K562 (cell line): ENCODE measurements around the gene CUTC. TPM values are rescaled to one million over a fixed set of nuclear protein-coding genes. Genes with fewer than 3 reads are reported as not detected.
A peak's percentile ranks its signal among the peaks of the same experiment; 100 is the strongest.

Experiments used
- ATAC-seq: fragments of 200-7000 bp; cut with Tn5 transposase; 3 replicates; pipeline ENCODE4 v1.9.1; 2020; ENCODE audit warnings: moderate library complexity
- BruUV-seq: library from RNA; stranded (reverse); fragments of 400-500 nt; replicated peaks from 2 replicates; lab custom pipeline; 2021; lab: Mats Ljungman, UMichigan
- CTCF ChIA-PET: fragments of 300-600 bp; formaldehyde crosslinking; extraction: SDS; loops from one replicate; lab custom pipeline; 2021; ENCODE audit warnings: low intra/inter-chr PET ratio; lab: Yijun Ruan, JAX
- POLR2A ChIA-PET: fragments of 300-600, 350-650 bp; sonication (Branson Sonifier 250); formaldehyde crosslinking; extraction: SDS; loops from one replicate; lab custom pipeline; 2021; ENCODE audit warnings: antibody characterized with exemption, inconsistent platforms; lab: Yijun Ruan, JAX
- DNase-seq, 4 experiments: peaks; one replicate each; pipeline versions ENCODE4 v3.0.0 to v3.0.0-alpha.2; 2011 to 2018; ENCODE audit warnings: low spot score in 3 of 4, mixed read lengths in 3 of 4; ENCODE audit errors: extremely low read depth in 1 of 4
- FAIRE-seq: peaks from 2 replicates; lab custom pipeline; 2011; peaks lifted over from hg19 to GRCh38; lab: Jason Lieb, UNC
- H2AFZ ChIP-seq: 2 replicates; pipeline ENCODE4 v1.6.0; 2011; ENCODE audit warnings: low read depth, low read length, control low read depth, inconsistent platforms
- H3K27ac ChIP-seq: fragments of 200-600 bp; 3 replicates; pipeline ENCODE4 v1.8.0; 2011; ENCODE audit warnings: low read depth, mild to moderate bottlenecking, control low read depth, inconsistent platforms, low read length, moderate library complexity, mixed read lengths; ENCODE audit errors: extremely low read depth
- H3K27me3 ChIP-seq, 2 experiments: fragments of 300-600 bp in 1 of 2; 2 replicates in 1 of 2; 3 replicates in 1 of 2; pipeline versions ENCODE4 v1.6.0 to v1.8.0; 2011; ENCODE audit warnings: inconsistent platforms in 2 of 2, low read length in 2 of 2, mild to moderate bottlenecking in 1 of 2, mixed read lengths in 1 of 2, moderate library complexity in 1 of 2; ENCODE audit not compliant: control insufficient read depth in 2 of 2, insufficient read depth in 2 of 2
- H3K36me3 ChIP-seq: fragments of 300-600 bp; 3 replicates; pipeline ENCODE4 v1.8.0; 2011; ENCODE audit warnings: mild to moderate bottlenecking, low read length, inconsistent platforms; ENCODE audit not compliant: control insufficient read depth, insufficient read depth
- H3K4me1 ChIP-seq, 2 experiments: fragments of 200-600 bp in 1 of 2; replicated peaks in 1 of 2; 2 replicates in 1 of 2; 3 replicates in 1 of 2; pipeline versions ENCODE4 v1.5.1 to v1.8.0; 2011; ENCODE audit warnings: inconsistent platforms in 2 of 2, low read length in 2 of 2, mild to moderate bottlenecking in 1 of 2, mixed read lengths in 1 of 2, moderate library complexity in 1 of 2; ENCODE audit not compliant: control insufficient read depth in 2 of 2, insufficient read depth in 2 of 2
- H3K4me2 ChIP-seq: 2 replicates; pipeline ENCODE4 v1.6.1; 2011; ENCODE audit warnings: low read length, control low read depth, inconsistent platforms, mixed read lengths; ENCODE audit not compliant: insufficient read depth
- H3K4me3 ChIP-seq: fragments of 200-600 bp; sonication (generic), shearing (Covaris generic); 2 replicates; pipeline ENCODE4 v1.5.1; 2016; ENCODE audit warnings: control low read depth, inconsistent platforms
- H3K79me2 ChIP-seq: fragments of 200-600 bp; 3 replicates; pipeline ENCODE4 v1.8.0; 2011; ENCODE audit warnings: low read length, inconsistent platforms; ENCODE audit not compliant: control insufficient read depth, insufficient read depth
- H3K9ac ChIP-seq, 2 experiments: 2 replicates each; pipeline versions ENCODE4 v1.6.0 to v1.6.1; 2011; ENCODE audit warnings: low read depth in 2 of 2, low read length in 2 of 2, control low read depth in 1 of 2, inconsistent platforms in 1 of 2, mild to moderate bottlenecking in 1 of 2, mixed read lengths in 1 of 2; ENCODE audit not compliant: insufficient read depth in 1 of 2
- H3K9me1 ChIP-seq: one replicate; pipeline ENCODE4 v1.6.0; 2011; ENCODE audit warnings: inconsistent platforms, mild to moderate bottlenecking, low read length, moderate library complexity; ENCODE audit not compliant: control insufficient read depth, insufficient read depth
- H3K9me3 ChIP-seq: replicated peaks from 2 replicates; pipeline ENCODE4 v1.5.1; 2011; ENCODE audit warnings: low read depth, low read length, inconsistent platforms; ENCODE audit not compliant: control insufficient read depth, insufficient read depth
- H4K20me1 ChIP-seq: replicated peaks from 2 replicates; pipeline ENCODE4 v1.6.1; 2011; ENCODE audit warnings: low read length, inconsistent platforms, mixed read lengths; ENCODE audit not compliant: control insufficient read depth, insufficient read depth
- C11orf30 ChIP-seq: fragments of 450-650 bp; IDR thresholded peaks from 2 replicates; pipeline ENCODE4 v1.6.1; 2016; ENCODE audit warnings: low read depth, mild to moderate bottlenecking
- CBFB ChIP-seq: sonication (generic); formaldehyde crosslinking; IDR thresholded peaks from 2 replicates; pipeline ENCODE4 v1.4.0; 2020; ENCODE audit warnings: mild to moderate bottlenecking, missing genetic modification reagents
- CEBPG ChIP-seq, 3 experiments: fragments of 200-800 bp in 1 of 3; sonication (Bioruptor generic) in 1 of 3; sonication (generic) in 1 of 3; formaldehyde crosslinking in 1 of 3; IDR thresholded peaks in 2 of 3; conservative IDR thresholded peaks in 1 of 3; 2 replicates each; pipeline versions ENCODE4 v1.6.1 to v1.8.0; 2016 to 2022; ENCODE audit warnings: missing compliant biosample characterization in 2 of 3, missing genetic modification characterization in 2 of 3, mild to moderate bottlenecking in 1 of 3, missing genetic modification reagents in 1 of 3
- HDAC3 ChIP-seq: fragments of 450-650 bp; IDR thresholded peaks from 2 replicates; pipeline ENCODE4 v1.6.1; 2018; ENCODE audit warnings: borderline replicate concordance, mild to moderate bottlenecking, moderate library complexity; ENCODE audit not compliant: partially characterized antibody
- MAFF ChIP-seq: IDR thresholded peaks from 2 replicates; pipeline ENCODE4 v1.6.1; 2012; ENCODE audit warnings: low read length, improper control_type of control experiment
- MAFG ChIP-seq: fragments of 450-650 bp; conservative IDR thresholded peaks from 2 replicates; pipeline ENCODE4 v1.6.1; 2016; ENCODE audit warnings: missing genetic modification characterization, missing compliant biosample characterization
- MAFK ChIP-seq: IDR thresholded peaks from 2 replicates; pipeline ENCODE4 v1.6.1; 2011; ENCODE audit warnings: low read length, improper control_type of control experiment
- MEIS2 ChIP-seq: fragments of 450-650 bp; IDR thresholded peaks from 2 replicates; pipeline ENCODE4 v1.6.1; 2014; ENCODE audit warnings: mild to moderate bottlenecking; ENCODE audit not compliant: partially characterized antibody
- NBN ChIP-seq: fragments of 450-650 bp; IDR thresholded peaks from 2 replicates; pipeline ENCODE4 v1.6.1; 2016; ENCODE audit warnings: low read depth, mild to moderate bottlenecking
- POLR2B ChIP-seq: fragments of 450-650 bp; IDR thresholded peaks from 2 replicates; pipeline ENCODE4 v1.6.1; 2018; ENCODE audit warnings: low read depth; ENCODE audit not compliant: partially characterized antibody
- ZNF316 ChIP-seq: fragments of 450-650 bp; IDR thresholded peaks from 2 replicates; pipeline ENCODE4 v1.6.1; 2016
- WGBS: fragments of 100-300 bp; shearing (Covaris generic); methylation state at CpG from one replicate; pipeline ENCODE4 v1.1.6; 2016; ENCODE audit warnings: low coverage, mixed read lengths; ENCODE audit not compliant: insufficient coverage; ENCODE audit errors: missing lambda C conversion rate; 5-methylcytosine and 5-hydroxymethylcytosine counted together
- in situ Hi-C: fragments of 300-500 bp; cut with MboI; formaldehyde crosslinking; loops from 4 replicates; pipeline ENCODE4 v1.15.0; 2018; ENCODE audit warnings: inconsistent platforms, mixed read lengths
- intact Hi-C: fragments of 100-400 bp; cut with micrococcal nuclease; formaldehyde crosslinking; loops from 2 replicates; pipeline ENCODE4 v1.14.2; 2022
- polyA plus RNA-seq, 8 experiments: library from polyadenylated mRNA; depleted of rRNA in 4 of 8; stranded (reverse) in 5 of 8; unstranded in 3 of 8; fragments of >200 nt; fragmentation: Nextera tagmentation in 2 of 8; fragmentation: Illumina TruSeq in 1 of 8; extraction: Ambion mirVana in 2 of 8; extraction: Trizol in 1 of 8; gene quantifications; 2 replicates each; pipeline versions ENCODE4 v1.2.1 to v1.2.3, GENCODE V29; 2011 to 2014; ENCODE audit warnings: inconsistent platforms in 1 of 8, missing spikeins in 1 of 8
- total RNA-seq, 7 experiments: library from RNA; depleted of rRNA in 6 of 7; stranded (reverse); fragments of >200 nt in 6 of 7; fragmentation: Illumina TruSeq in 2 of 7; extraction: Trizol in 2 of 7; gene quantifications; 2 replicates each; pipeline versions ENCODE4 v1.2.1 to v1.2.3, GENCODE V29; 2011 to 2021; ENCODE audit warnings: low replicate concordance in 1 of 7
- TF ChIP-seq, protein P1 (sequence below), 2 experiments: IDR thresholded peaks in 1 of 2; conservative IDR thresholded peaks in 1 of 2; 2 replicates each; pipeline ENCODE4 v1.6.1; 2016; ENCODE audit warnings: low read depth in 2 of 2, mild to moderate bottlenecking in 1 of 2, missing compliant biosample characterization in 1 of 2, missing genetic modification characterization in 1 of 2, moderate library complexity in 1 of 2
- TF ChIP-seq, protein P2 (sequence below): fragments of 200-800 bp; sonication (Bioruptor generic); IDR thresholded peaks from 2 replicates; pipeline ENCODE4 v1.6.1; 2017; ENCODE audit warnings: missing genetic modification characterization, missing compliant biosample characterization
- TF ChIP-seq, protein P3 (sequence below): fragments of 450-650 bp; IDR thresholded peaks from 2 replicates; pipeline ENCODE4 v1.6.1; 2016

CUTC gene
- total and polyA plus RNA-seq, 9 of the 15 experiments (the other 6 are each of a cell fraction or from before 2014, with no cell fraction given) = 18.6 to 69.3 (median 32.3) TPM

DNA sequence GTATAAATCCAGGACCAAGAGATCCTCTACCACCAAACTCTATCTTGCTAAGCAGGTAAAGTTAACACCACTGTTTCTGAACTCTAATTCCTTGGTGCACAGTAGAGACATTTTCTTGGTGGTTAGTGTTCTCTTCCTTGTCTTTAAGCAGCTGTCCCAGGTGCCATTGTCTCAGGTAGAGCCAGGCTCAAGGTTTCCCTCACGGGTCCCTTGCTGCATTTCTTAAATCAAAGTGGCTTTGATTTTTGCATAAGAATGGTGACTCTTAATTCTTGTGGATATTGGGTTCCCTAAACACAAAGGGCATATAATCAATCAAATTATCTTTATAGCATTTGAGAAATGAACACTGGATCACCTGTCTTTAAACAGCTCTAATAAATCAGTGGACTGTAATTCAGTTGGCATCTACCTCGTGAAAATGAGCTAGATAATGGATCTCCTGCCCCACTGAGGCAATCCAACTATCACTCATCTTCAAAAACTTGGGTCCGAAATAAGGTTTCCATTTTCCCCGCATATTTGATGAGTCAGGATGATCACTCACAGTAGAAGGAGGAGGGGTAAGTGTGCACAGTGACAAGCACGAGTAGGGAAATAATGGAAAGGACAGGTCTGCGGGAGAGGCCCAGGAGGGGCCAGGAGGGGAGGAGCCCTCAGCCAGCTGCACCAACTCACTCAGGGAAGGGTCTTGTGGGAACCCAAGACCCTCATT is 52.9 kb downstream of the CUTC start:
- 19% methylated on average over 5 of the region's 6 CpGs for WGBS
- no TSS peak for BruUV-seq
- no peak overlapping the region for H3K4me2 ChIP-seq
- TF ChIP-seq ZNF316 (peak; percentile 96), C11orf30 (peak; percentile 92), NBN (no peak), MAFK (peak; percentile 72), CBFB (CRISPR knock-in tag) (no peak), MAFF (peak; percentile 53; the same call in 1 of the 2 replicates), MAFG (tag) (peak; percentile 84), POLR2B (no peak), HDAC3 (no peak), CEBPG (CRISPR knock-in tag; IDR thresholded peaks at IDR 0.05) (no peak), CEBPG (tag; conservative IDR thresholded peaks at IDR 0.05 in 1 of 2, IDR thresholded peaks at IDR 0.05 in 1 of 2) (no peak), MEIS2 (peak; percentile 42)
- TF ChIP-seq, protein P1, sequence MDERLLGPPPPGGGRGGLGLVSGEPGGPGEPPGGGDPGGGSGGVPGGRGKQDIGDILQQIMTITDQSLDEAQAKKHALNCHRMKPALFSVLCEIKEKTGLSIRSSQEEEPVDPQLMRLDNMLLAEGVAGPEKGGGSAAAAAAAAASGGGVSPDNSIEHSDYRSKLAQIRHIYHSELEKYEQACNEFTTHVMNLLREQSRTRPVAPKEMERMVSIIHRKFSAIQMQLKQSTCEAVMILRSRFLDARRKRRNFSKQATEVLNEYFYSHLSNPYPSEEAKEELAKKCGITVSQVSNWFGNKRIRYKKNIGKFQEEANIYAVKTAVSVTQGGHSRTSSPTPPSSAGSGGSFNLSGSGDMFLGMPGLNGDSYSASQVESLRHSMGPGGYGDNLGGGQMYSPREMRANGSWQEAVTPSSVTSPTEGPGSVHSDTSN (CRISPR knock-in tag; IDR thresholded peaks at IDR 0.05; ENCODE audit: low read depth) = no peak
- TF ChIP-seq, protein P1 (tag; conservative IDR thresholded peaks at IDR 0.05; ENCODE audit: low read depth) = peak; percentile 72
- TF ChIP-seq, protein P2, sequence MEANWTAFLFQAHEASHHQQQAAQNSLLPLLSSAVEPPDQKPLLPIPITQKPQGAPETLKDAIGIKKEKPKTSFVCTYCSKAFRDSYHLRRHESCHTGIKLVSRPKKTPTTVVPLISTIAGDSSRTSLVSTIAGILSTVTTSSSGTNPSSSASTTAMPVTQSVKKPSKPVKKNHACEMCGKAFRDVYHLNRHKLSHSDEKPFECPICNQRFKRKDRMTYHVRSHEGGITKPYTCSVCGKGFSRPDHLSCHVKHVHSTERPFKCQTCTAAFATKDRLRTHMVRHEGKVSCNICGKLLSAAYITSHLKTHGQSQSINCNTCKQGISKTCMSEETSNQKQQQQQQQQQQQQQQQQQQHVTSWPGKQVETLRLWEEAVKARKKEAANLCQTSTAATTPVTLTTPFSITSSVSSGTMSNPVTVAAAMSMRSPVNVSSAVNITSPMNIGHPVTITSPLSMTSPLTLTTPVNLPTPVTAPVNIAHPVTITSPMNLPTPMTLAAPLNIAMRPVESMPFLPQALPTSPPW = 0 out of 2 replicates have a peak, but pooled peaks have one; percentile 28
- TF ChIP-seq, protein P3, sequence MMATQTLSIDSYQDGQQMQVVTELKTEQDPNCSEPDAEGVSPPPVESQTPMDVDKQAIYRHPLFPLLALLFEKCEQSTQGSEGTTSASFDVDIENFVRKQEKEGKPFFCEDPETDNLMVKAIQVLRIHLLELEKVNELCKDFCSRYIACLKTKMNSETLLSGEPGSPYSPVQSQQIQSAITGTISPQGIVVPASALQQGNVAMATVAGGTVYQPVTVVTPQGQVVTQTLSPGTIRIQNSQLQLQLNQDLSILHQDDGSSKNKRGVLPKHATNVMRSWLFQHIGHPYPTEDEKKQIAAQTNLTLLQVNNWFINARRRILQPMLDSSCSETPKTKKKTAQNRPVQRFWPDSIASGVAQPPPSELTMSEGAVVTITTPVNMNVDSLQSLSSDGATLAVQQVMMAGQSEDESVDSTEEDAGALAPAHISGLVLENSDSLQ = peak; percentile 62; the same call in 1 of the 2 replicates

More for the DNA sequence above, 52.9 kb downstream of the CUTC start:
- peaks cover 6 to 12% of the 10 kb centered on the region in 2 experiments; a peak in 3 of 5 replicates for H3K4me1 ChIP-seq
- in situ Hi-C loops = no loop called here
- no peaks in the 10 kb centered on the region for H3K36me3 ChIP-seq
- H3K4me3 ChIP-seq = no peak overlapping the region
- ATAC-seq (peak; percentile 68; the same call in 2 of the 3 replicates), DNase-seq (peak in 2 of 4 experiments; percentile 32 to 37), FAIRE-seq (peak; percentile 49)
- CTCF ChIA-PET = no interaction called here
- peak overlapping the region; percentile 69 for H2AFZ ChIP-seq
- no peaks in the 10 kb centered on the region for H3K79me2 ChIP-seq
- no peaks in the 10 kb centered on the region; a peak in 1 of 5 replicates for H3K27me3 ChIP-seq
- no peak overlapping the region for H3K9ac ChIP-seq
- no peaks in the 10 kb centered on the region for H3K9me1 ChIP-seq
- H4K20me1 ChIP-seq = no peaks in the 10 kb centered on the region
- no peaks in the 10 kb centered on the region for H3K9me3 ChIP-seq
- H3K27ac ChIP-seq = 0 out of 3 replicates have a peak overlapping the region, but pooled peaks have one; percentile 5
- intact Hi-C loops = no loop called here
- POLR2A ChIA-PET = no interaction called here
